ENCODE results near the gene ANKMY2. TPM values are rescaled to one million over a fixed set of nuclear protein-coding genes. Genes with fewer than 3 reads are reported as not detected.

The ANKMY2 gene
- total RNA-seq, 2 experiments from 2014 or later, result 3.3 to 5.1 TPM

GRCh38 chr7:16649196-16649595, 3.6 kb upstream of the ANKMY2 start:
- Histone ChIP-seq H3K36me3 (ENCODE audit: insufficient read depth, low read length) (no peaks in the 10 kb centered on the region), H3K27ac (ENCODE audit: low read depth in 1 of 2, low read length in 2 of 2) (no peak overlapping the region), H3K27me3 (ENCODE audit: control insufficient read depth in 1 of 2, insufficient read depth in 2 of 2, low read length in 2 of 2) (no peaks in the 10 kb centered on the region), H3K4me3 (ENCODE audit: low read length) (no peak overlapping the region), H3K4me1 (ENCODE audit: insufficient read depth, low read length) (peaks cover 24% of the 10 kb centered on the region), H3K9me3 (ENCODE audit: control insufficient read depth in 1 of 2, insufficient read depth in 1 of 2, low read length in 2 of 2) (no peaks in the 10 kb centered on the region)
- CTCF ChIA-PET, result no interaction called here
- DNase-seq, result no peak
- H3K27me3 Mint-ChIP-seq, result no peaks in the 10 kb centered on the region
- peaks cover 15% of the 10 kb centered on the region for H3K36me3 Mint-ChIP-seq (ENCODE audit: low read depth)
- intact Hi-C loops (cut with DNase I, micrococcal nuclease), result loop anchor here (5.0 kb wide), 3 partner anchors 227 to 1293 kb away; partner anchors contain the start of genes CRPPA (in 2 of the 2), AHR (in 1 of the 2) and SNX13 (in 1 of the 2)
- no peak for ATAC-seq (ENCODE audit: poor library complexity)
- no peaks in the 10 kb centered on the region for H3K9me3 Mint-ChIP-seq
- H3K27ac Mint-ChIP-seq, result no peak overlapping the region
- H3K4me1 Mint-ChIP-seq (ENCODE audit: low read depth), result peaks cover 83% of the 10 kb centered on the region
- POLR2A ChIA-PET, result no interaction called here
- H3K4me3 Mint-ChIP-seq, result peak overlapping the region; percentile 6
- TF ChIP-seq, protein P1, sequence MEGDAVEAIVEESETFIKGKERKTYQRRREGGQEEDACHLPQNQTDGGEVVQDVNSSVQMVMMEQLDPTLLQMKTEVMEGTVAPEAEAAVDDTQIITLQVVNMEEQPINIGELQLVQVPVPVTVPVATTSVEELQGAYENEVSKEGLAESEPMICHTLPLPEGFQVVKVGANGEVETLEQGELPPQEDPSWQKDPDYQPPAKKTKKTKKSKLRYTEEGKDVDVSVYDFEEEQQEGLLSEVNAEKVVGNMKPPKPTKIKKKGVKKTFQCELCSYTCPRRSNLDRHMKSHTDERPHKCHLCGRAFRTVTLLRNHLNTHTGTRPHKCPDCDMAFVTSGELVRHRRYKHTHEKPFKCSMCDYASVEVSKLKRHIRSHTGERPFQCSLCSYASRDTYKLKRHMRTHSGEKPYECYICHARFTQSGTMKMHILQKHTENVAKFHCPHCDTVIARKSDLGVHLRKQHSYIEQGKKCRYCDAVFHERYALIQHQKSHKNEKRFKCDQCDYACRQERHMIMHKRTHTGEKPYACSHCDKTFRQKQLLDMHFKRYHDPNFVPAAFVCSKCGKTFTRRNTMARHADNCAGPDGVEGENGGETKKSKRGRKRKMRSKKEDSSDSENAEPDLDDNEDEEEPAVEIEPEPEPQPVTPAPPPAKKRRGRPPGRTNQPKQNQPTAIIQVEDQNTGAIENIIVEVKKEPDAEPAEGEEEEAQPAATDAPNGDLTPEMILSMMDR (IDR thresholded peaks at IDR 0.05), result no peak

GRCh38 chr7:16648551-16648950, 3.0 kb upstream of the ANKMY2 start:
- Mint-ChIP-seq H3K4me3 (peak overlapping the region; percentile 58), H3K27me3 (no peaks in the 10 kb centered on the region), H3K36me3 (ENCODE audit: low read depth) (peaks cover 15% of the 10 kb centered on the region), H3K27ac (no peak overlapping the region), H3K9me3 (no peaks in the 10 kb centered on the region), H3K4me1 (ENCODE audit: low read depth) (peaks cover 86% of the 10 kb centered on the region)
- no peaks in the 10 kb centered on the region for H3K27me3 ChIP-seq (ENCODE audit: control insufficient read depth in 1 of 2, insufficient read depth in 2 of 2, low read length in 2 of 2)
- no peak for ATAC-seq (ENCODE audit: poor library complexity)
- H3K27ac ChIP-seq (ENCODE audit: low read depth in 1 of 2, low read length in 2 of 2), result no peak overlapping the region
- ChIA-PET POLR2A (no interaction called here), CTCF (no interaction called here)
- no peaks in the 10 kb centered on the region for H3K9me3 ChIP-seq (ENCODE audit: control insufficient read depth in 1 of 2, insufficient read depth in 1 of 2, low read length in 2 of 2)
- TF ChIP-seq, protein P1 (IDR thresholded peaks at IDR 0.05), result no peak
- H3K4me3 ChIP-seq (ENCODE audit: low read length), result no peak overlapping the region
- peaks cover 31% of the 10 kb centered on the region for H3K4me1 ChIP-seq (ENCODE audit: insufficient read depth, low read length)
- intact Hi-C loops (cut with DNase I, micrococcal nuclease), result loop anchor here (5.0 kb wide), 3 partner anchors 226 to 1294 kb away; partner anchors contain the start of genes CRPPA (in 2 of the 2), AHR (in 1 of the 2) and SNX13 (in 1 of the 2)
- DNase-seq, result peak in 1 of 14 experiments; percentile 5
- no peaks in the 10 kb centered on the region for H3K36me3 ChIP-seq (ENCODE audit: insufficient read depth, low read length)

DNA sequence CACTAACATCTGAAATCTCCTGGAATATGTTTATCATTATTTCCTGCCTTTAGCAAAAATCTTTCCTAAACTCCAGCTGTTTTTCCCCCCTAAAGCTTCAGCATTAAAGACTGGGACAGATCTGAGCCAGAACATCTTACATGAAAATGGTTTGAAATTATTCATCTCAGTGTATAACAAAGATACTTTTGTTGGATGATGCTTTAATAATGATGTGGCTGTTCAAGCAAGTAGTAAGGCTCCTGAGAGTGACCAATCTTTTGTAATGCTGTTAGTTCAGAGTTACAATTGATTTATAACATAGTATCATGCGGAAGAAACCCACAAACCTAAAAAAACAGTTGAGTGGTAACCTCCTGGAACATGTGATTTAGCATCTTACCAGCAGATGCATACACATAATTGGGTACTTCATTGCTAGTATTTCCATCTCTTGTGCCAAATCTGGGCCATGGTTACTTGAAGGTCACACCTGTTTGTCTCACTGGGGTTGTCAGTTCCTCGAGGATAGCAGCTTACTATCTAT, 1.9 kb upstream of the ANKMY2 start:
- H3K4me1 ChIP-seq (ENCODE audit: insufficient read depth, low read length), result peaks cover 31% of the 10 kb centered on the region
- H3K4me3 Mint-ChIP-seq, result peak overlapping the region; percentile 99
- no peak for ATAC-seq (ENCODE audit: poor library complexity)
- POLR2A ChIA-PET, result interaction anchor here (2.9 kb wide), 1 partner anchor 226 kb away, joined by 42 read pairs; the partner anchor contains the start of gene CRPPA
- no peaks in the 10 kb centered on the region for H3K27me3 Mint-ChIP-seq
- H3K9me3 ChIP-seq (ENCODE audit: control insufficient read depth in 1 of 2, insufficient read depth in 1 of 2, low read length in 2 of 2), result no peaks in the 10 kb centered on the region
- peak overlapping the region; percentile 73 for H3K27ac Mint-ChIP-seq
- H3K4me3 ChIP-seq (ENCODE audit: low read length), result peak overlapping the region; percentile 89
- H3K36me3 ChIP-seq (ENCODE audit: insufficient read depth, low read length), result no peaks in the 10 kb centered on the region
- H3K27ac ChIP-seq (ENCODE audit: low read depth in 1 of 2, low read length in 2 of 2), result no peak overlapping the region
- TF ChIP-seq, protein P1 (IDR thresholded peaks at IDR 0.05), result no peak
- CTCF ChIA-PET, result no interaction called here
- no peak for DNase-seq
- H3K4me1 Mint-ChIP-seq (ENCODE audit: low read depth), result peaks cover 86% of the 10 kb centered on the region
- H3K9me3 Mint-ChIP-seq, result no peaks in the 10 kb centered on the region
- H3K27me3 ChIP-seq (ENCODE audit: control insufficient read depth in 1 of 2, insufficient read depth in 2 of 2, low read length in 2 of 2), result no peaks in the 10 kb centered on the region
- intact Hi-C loops (cut with DNase I, micrococcal nuclease), result loop anchor here (5.0 kb wide), 3 partner anchors 225 to 1295 kb away; partner anchors contain the start of genes CRPPA (in 2 of the 2), AHR (in 1 of the 2) and SNX13 (in 1 of the 2)
- H3K36me3 Mint-ChIP-seq (ENCODE audit: low read depth), result peaks cover 15% of the 10 kb centered on the region
